Testis (tissue), 2 donors: ENCODE results near the gene IZUMO1R.

Experiments used
- POLR2A ChIP-seq: fragments of 450-650 bp; IDR thresholded peaks from one replicate; pipeline ENCODE4 v1.6.1; 2017; ENCODE audit warnings: antibody characterized with exemption, mild to moderate bottlenecking, moderate library complexity
- TF ChIP-seq, protein P1 (sequence below), 3 experiments: fragments of 450-650 bp in 2 of 3; fragments of 200-600 bp in 1 of 3; sonication (generic) in 1 of 3; IDR thresholded peaks; one replicate each; pipeline ENCODE4 v1.5.1; 2016 to 2019; ENCODE audit warnings: antibody characterized with exemption in 3 of 3, mild to moderate bottlenecking in 2 of 3, moderate library complexity in 1 of 3

- no peak for TF ChIP-seq POLR2A
- TF ChIP-seq, protein P1, sequence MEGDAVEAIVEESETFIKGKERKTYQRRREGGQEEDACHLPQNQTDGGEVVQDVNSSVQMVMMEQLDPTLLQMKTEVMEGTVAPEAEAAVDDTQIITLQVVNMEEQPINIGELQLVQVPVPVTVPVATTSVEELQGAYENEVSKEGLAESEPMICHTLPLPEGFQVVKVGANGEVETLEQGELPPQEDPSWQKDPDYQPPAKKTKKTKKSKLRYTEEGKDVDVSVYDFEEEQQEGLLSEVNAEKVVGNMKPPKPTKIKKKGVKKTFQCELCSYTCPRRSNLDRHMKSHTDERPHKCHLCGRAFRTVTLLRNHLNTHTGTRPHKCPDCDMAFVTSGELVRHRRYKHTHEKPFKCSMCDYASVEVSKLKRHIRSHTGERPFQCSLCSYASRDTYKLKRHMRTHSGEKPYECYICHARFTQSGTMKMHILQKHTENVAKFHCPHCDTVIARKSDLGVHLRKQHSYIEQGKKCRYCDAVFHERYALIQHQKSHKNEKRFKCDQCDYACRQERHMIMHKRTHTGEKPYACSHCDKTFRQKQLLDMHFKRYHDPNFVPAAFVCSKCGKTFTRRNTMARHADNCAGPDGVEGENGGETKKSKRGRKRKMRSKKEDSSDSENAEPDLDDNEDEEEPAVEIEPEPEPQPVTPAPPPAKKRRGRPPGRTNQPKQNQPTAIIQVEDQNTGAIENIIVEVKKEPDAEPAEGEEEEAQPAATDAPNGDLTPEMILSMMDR (IDR thresholded peaks at IDR 0.05) = no peak
These were observed 22.6 kb downstream of the IZUMO1R start for GRCh38 chr11:94326947-94327346.
